ENCODE measurements around the gene PNKP.

DNA sequence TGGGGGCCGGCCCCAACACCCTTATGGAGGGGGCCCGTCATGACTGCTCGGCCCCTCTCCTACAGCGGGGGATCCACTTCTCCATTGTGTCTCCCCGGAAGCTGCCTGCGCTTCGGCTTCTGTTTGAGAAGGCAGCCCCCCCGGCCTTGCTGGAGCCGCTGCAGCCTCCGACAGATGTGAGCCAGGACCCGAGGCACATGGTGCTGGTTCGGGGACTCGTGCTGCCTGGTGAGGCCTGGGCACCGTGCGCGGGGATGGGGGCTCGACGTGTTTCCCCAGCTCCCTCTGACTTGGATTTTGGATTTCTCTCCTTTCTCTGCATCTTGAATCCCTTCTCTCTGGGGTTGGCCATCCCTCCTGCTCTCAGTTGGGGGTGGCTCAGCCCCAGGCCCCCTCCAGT lies 37.7 kb downstream of the PNKP start:
- TF ChIP-seq EZH2 (IDR thresholded peaks at IDR 0.05; ENCODE audit: borderline replicate concordance, insufficient read depth, low read length, poor library complexity, severe bottlenecking), result no peak
- TF ChIP-seq, protein P1, sequence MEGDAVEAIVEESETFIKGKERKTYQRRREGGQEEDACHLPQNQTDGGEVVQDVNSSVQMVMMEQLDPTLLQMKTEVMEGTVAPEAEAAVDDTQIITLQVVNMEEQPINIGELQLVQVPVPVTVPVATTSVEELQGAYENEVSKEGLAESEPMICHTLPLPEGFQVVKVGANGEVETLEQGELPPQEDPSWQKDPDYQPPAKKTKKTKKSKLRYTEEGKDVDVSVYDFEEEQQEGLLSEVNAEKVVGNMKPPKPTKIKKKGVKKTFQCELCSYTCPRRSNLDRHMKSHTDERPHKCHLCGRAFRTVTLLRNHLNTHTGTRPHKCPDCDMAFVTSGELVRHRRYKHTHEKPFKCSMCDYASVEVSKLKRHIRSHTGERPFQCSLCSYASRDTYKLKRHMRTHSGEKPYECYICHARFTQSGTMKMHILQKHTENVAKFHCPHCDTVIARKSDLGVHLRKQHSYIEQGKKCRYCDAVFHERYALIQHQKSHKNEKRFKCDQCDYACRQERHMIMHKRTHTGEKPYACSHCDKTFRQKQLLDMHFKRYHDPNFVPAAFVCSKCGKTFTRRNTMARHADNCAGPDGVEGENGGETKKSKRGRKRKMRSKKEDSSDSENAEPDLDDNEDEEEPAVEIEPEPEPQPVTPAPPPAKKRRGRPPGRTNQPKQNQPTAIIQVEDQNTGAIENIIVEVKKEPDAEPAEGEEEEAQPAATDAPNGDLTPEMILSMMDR (IDR thresholded peaks at IDR 0.05; ENCODE audit: poor library complexity, severe bottlenecking), result no peak
- no peak for TF ChIP-seq POLR2AphosphoS5 (IDR thresholded peaks at IDR 0.05)
- no peak for TF ChIP-seq TAF1 (IDR thresholded peaks at IDR 0.05; ENCODE audit: low read depth)

All from neural cell (in vitro differentiated cells).